Esophagus muscularis mucosa (tissue), 4 donors: Measurements from ENCODE around the gene TMEM115. TPM values are rescaled to one million over a fixed set of nuclear protein-coding genes. Genes with fewer than 3 reads are reported as not detected.

Experiments
- DNase-seq: peaks from one replicate; pipeline ENCODE4 v3.0.0-alpha.2; 2017; ENCODE audit errors: extremely low spot score
- H3K27ac ChIP-seq, 4 donors: fragments of 200-600 bp; sonication (generic); replicated peaks in 1 of 4; 1 replicate in 3 of 4; 2 replicates in 1 of 4; pipeline ENCODE4 v1.5.1; 2016 to 2019; ENCODE audit warnings: mild to moderate bottlenecking in 1 of 4
- H3K27me3 ChIP-seq, 4 donors: fragments of 200-600 bp; sonication (generic); one replicate each; pipeline versions ENCODE4 v1.5.1 to v1.6.0; 2016 to 2019
- H3K36me3 ChIP-seq, 4 donors: fragments of 200-600 bp; sonication (generic); one replicate each; pipeline ENCODE4 v1.5.1; 2016 to 2019
- H3K4me1 ChIP-seq, 4 donors: fragments of 200-600 bp; sonication (generic); one replicate each; pipeline ENCODE4 v1.5.1; 2016 to 2019
- H3K4me3 ChIP-seq, 4 donors: fragments of 200-600 bp; sonication (generic); 1 replicate in 2 of 4; 2 replicates in 2 of 4; pipeline ENCODE4 v1.5.1; 2016 to 2019; ENCODE audit warnings: mild to moderate bottlenecking in 4 of 4, moderate library complexity in 1 of 4
- H3K9me3 ChIP-seq, 4 donors: fragments of 200-600 bp; sonication (generic); 1 replicate in 3 of 4; 2 replicates in 1 of 4; pipeline ENCODE4 v1.5.1; 2016 to 2019
- CTCF ChIP-seq, 3 experiments: fragments of 200-600 bp in 2 of 3; fragments of 450-650 bp in 1 of 3; sonication (generic) in 2 of 3; IDR thresholded peaks; one replicate each; pipeline ENCODE4 v1.5.1; 2017 to 2019; ENCODE audit warnings: antibody characterized with exemption in 3 of 3, mild to moderate bottlenecking in 2 of 3, moderate library complexity in 1 of 3
- EP300 ChIP-seq: sonication (generic); formaldehyde crosslinking; IDR thresholded peaks from one replicate; pipeline ENCODE4 v1.6.1; 2017; ENCODE audit warnings: antibody characterized with exemption
- POLR2A ChIP-seq: fragments of 450-650 bp; IDR thresholded peaks from one replicate; pipeline ENCODE4 v1.6.1; 2017; ENCODE audit warnings: antibody characterized with exemption, moderate library complexity, mild to moderate bottlenecking, low read depth
- POLR2AphosphoS5 ChIP-seq, 2 donors: sonication (generic); formaldehyde crosslinking; IDR thresholded peaks; one replicate each; pipeline ENCODE4 v1.6.1; 2017; ENCODE audit warnings: antibody characterized with exemption in 2 of 2
- WGBS: methylation state at CpG from one replicate; pipeline ENCODE4 v1.1.5; 2018; 5-methylcytosine and 5-hydroxymethylcytosine counted together
- intact Hi-C: fragments of 100-400 bp; cut with DNase I; formaldehyde crosslinking; loops from one replicate; pipeline ENCODE4 v1.15.1; 2023
- total RNA-seq, 4 donors: library from RNA; depleted of rRNA; stranded (reverse); fragments of >200 nt; gene quantifications; one replicate each; pipeline versions ENCODE4 v1.1.0 to v1.2.1, GENCODE V29; 2016

TMEM115 gene
- total RNA-seq, 4 donors from 2014 or later: 37.0 to 85.6 (median 66.3) TPM

- 56% methylated on average over 2 of the region's 5 CpGs for WGBS
- H3K4me3 ChIP-seq: peak overlapping the region in 3 of 4 donors; percentile 12 to 86 (median 83)
- no peak for DNase-seq
- H3K4me1 ChIP-seq: peaks cover 50 to 87% (median 82%) of the 10 kb centered on the region in 4 donors
- H3K9me3 ChIP-seq: no peaks in the 10 kb centered on the region
- H3K36me3 ChIP-seq: peaks cover 10 to 40% (median 34%) of the 10 kb centered on the region in 4 donors
- H3K27me3 ChIP-seq: no peaks in the 10 kb centered on the region
- H3K27ac ChIP-seq: peak overlapping the region; percentile 93 to 95 (median 93)
- TF ChIP-seq EP300 (peak; percentile 55), CTCF (IDR thresholded peaks at IDR 0.05) (peak in 1 of 3 experiments; percentile 8), POLR2AphosphoS5 (IDR thresholded peaks at IDR 0.05) (peak; percentile 48 to 65), POLR2A (no peak)
- intact Hi-C loops: no loop called here
Observed at GRCh38 chr3:50323614-50324199, 35.6 kb downstream of the TMEM115 start.

GRCh38 chr3:50323092-50323600 lies 36.2 kb downstream of the TMEM115 start:
- DNase-seq: no peak
- Histone ChIP-seq H3K27me3 (no peaks in the 10 kb centered on the region), H3K4me1 (peaks cover 50 to 88% (median 82%) of the 10 kb centered on the region in 4 donors), H3K4me3 (peak overlapping the region; percentile 12 to 86 (median 78)), H3K27ac (peak overlapping the region; percentile 93 to 95 (median 93)), H3K36me3 (peaks cover 10 to 46% (median 40%) of the 10 kb centered on the region in 4 donors), H3K9me3 (no peaks in the 10 kb centered on the region)
- intact Hi-C loops: no loop called here
- WGBS: 46% methylated on average over 4 of the region's 4 CpGs
- no peak for TF ChIP-seq EP300
- TF ChIP-seq POLR2A: no peak

GRCh38 chr3:50322386-50323091 lies 36.8 kb downstream of the TMEM115 start, which contains the start of gene HYAL2:
HYAL2 (minus strand) TSS chr3:50322745; CDS start chr3:50320489, 2,256 bp downstream.
- no peaks in the 10 kb centered on the region for H3K9me3 ChIP-seq
- intact Hi-C loops: no loop called here

GRCh38 chr3:50322115-50322385 lies 37.3 kb downstream of the TMEM115 start:
- TF ChIP-seq EP300 (no peak), POLR2A (no peak), POLR2AphosphoS5 (IDR thresholded peaks at IDR 0.05) (no peak), CTCF (IDR thresholded peaks at IDR 0.05) (no peak)
- H3K9me3 ChIP-seq: no peaks in the 10 kb centered on the region
- DNase-seq: no peak
- peak overlapping the region; percentile 72 to 88 (median 84) for H3K4me3 ChIP-seq
- peaks cover 10 to 56% (median 51%) of the 10 kb centered on the region in 4 donors for H3K36me3 ChIP-seq
- WGBS: 28% methylated on average over 6 of the region's 14 CpGs
- H3K4me1 ChIP-seq: peaks cover 55 to 91% (median 84%) of the 10 kb centered on the region in 4 donors
- intact Hi-C loops: no loop called here
- H3K27ac ChIP-seq: peak overlapping the region; percentile 93 to 95 (median 93)
- H3K27me3 ChIP-seq: no peaks in the 10 kb centered on the region

More at GRCh38 chr3:50322386-50323091, 36.8 kb downstream of the TMEM115 start, which contains the start of gene HYAL2:
- peaks cover 10 to 52% (median 46%) of the 10 kb centered on the region in 4 donors for H3K36me3 ChIP-seq
- peak within 1 kb of the TSS; percentile 72 to 88 (median 84) for H3K4me3 ChIP-seq
- WGBS: 48% methylated on average over 19 of the region's 31 CpGs
- peak within 1 kb of the TSS; percentile 93 to 95 (median 93) for H3K27ac ChIP-seq
- TF ChIP-seq POLR2AphosphoS5 (IDR thresholded peaks at IDR 0.05): peak; percentile 62 to 66
- no peak for TF ChIP-seq POLR2A
- TF ChIP-seq CTCF (IDR thresholded peaks at IDR 0.05): no peak
- TF ChIP-seq EP300: no peak
- DNase-seq: no peak
- H3K4me1 ChIP-seq: peaks cover 55 to 91% (median 85%) of the 10 kb centered on the region in 4 donors
- no peaks in the 10 kb centered on the region for H3K27me3 ChIP-seq
